HEK293 (cell line): Measurements from ENCODE around the gene THUMPD2.

Source experiments
- CTCF ChIA-PET: fragments of 350-600 bp; formaldehyde crosslinking; extraction: SDS; loops from one replicate; lab custom pipeline; 2021; ENCODE audit warnings: antibody characterized with exemption; lab: Yijun Ruan, JAX
- POLR2A ChIA-PET: fragments of 300-600 bp; formaldehyde crosslinking; extraction: SDS; loops from one replicate; lab custom pipeline; 2020; ENCODE audit warnings: antibody characterized with exemption, inconsistent platforms; lab: Yijun Ruan, JAX
- H3K27ac ChIP-seq: fragments of 200-500 bp; sonication (Bioruptor generic); 2 replicates; pipeline ENCODE4 v1.5.1; 2014; ENCODE audit warnings: low read depth, low read length, control low read depth, inconsistent platforms; ENCODE audit errors: extremely low read depth
- H3K36me3 ChIP-seq, 2 experiments: fragments of 200-500 bp in 1 of 2; sonication (Bioruptor generic) in 1 of 2; 1 replicate in 1 of 2; 2 replicates in 1 of 2; pipeline ENCODE4 v1.5.1; 2014 to 2017; ENCODE audit warnings: inconsistent platforms in 2 of 2, low read length in 2 of 2; ENCODE audit not compliant: control insufficient read depth in 2 of 2, insufficient read depth in 1 of 2
- H3K4me1 ChIP-seq: fragments of 200-500 bp; sonication (Bioruptor generic); 2 replicates; pipeline ENCODE4 v1.5.1; 2014; ENCODE audit warnings: mild to moderate bottlenecking, low read length, inconsistent platforms; ENCODE audit not compliant: control insufficient read depth, insufficient read depth
- H3K4me3 ChIP-seq: 2 replicates; pipeline ENCODE4 v1.5.1; 2011; ENCODE audit warnings: low read depth, mild to moderate bottlenecking, control low read depth, low read length, moderate library complexity
- H3K9me3 ChIP-seq: fragments of 200-500 bp; sonication (Bioruptor generic); 2 replicates; pipeline ENCODE4 v1.5.1; 2014; ENCODE audit warnings: low read depth, low read length, inconsistent platforms; ENCODE audit not compliant: control insufficient read depth, insufficient read depth
- OSR2 ChIP-seq: fragments of 450-650 bp; formaldehyde crosslinking; IDR thresholded peaks from 2 replicates; pipeline ENCODE4 v1.5.1; 2016; ENCODE audit warnings: missing biosample characterization, missing genetic modification characterization
- REPIN1 ChIP-seq: fragments of 450-650 bp; formaldehyde crosslinking; IDR thresholded peaks from 2 replicates; pipeline ENCODE4 v1.5.1; 2017; ENCODE audit warnings: missing biosample characterization, missing genetic modification characterization, low read depth
- SETDB1 ChIP-seq: IDR thresholded peaks from one replicate; pipeline ENCODE4 v1.6.1; 2017; ENCODE audit warnings: mild to moderate bottlenecking, low read length, moderate library complexity, mixed read lengths; ENCODE audit not compliant: insufficient read length
- ZBTB17 ChIP-seq: fragments of 450-650 bp; formaldehyde crosslinking; IDR thresholded peaks from 2 replicates; pipeline ENCODE4 v1.5.1; 2016; ENCODE audit warnings: missing biosample characterization, missing genetic modification characterization
- ZEB2 ChIP-seq: fragments of 450-650 bp; formaldehyde crosslinking; IDR thresholded peaks from 2 replicates; pipeline ENCODE4 v1.5.1; 2016; ENCODE audit warnings: missing biosample characterization, missing genetic modification characterization
- ZNF16 ChIP-seq: fragments of 450-650 bp; formaldehyde crosslinking; IDR thresholded peaks from 2 replicates; pipeline ENCODE4 v1.5.1; 2016; ENCODE audit warnings: low read depth, missing biosample characterization, missing genetic modification characterization
- ZNF350 ChIP-seq: fragments of 450-650 bp; formaldehyde crosslinking; IDR thresholded peaks from 2 replicates; pipeline ENCODE4 v1.5.0; 2017; ENCODE audit warnings: missing biosample characterization, mild to moderate bottlenecking, missing genetic modification characterization
- ZNF394 ChIP-seq: fragments of 450-650 bp; formaldehyde crosslinking; IDR thresholded peaks from 2 replicates; pipeline ENCODE4 v1.5.1; 2016; ENCODE audit warnings: missing biosample characterization, missing genetic modification characterization, mild to moderate bottlenecking, moderate library complexity, borderline replicate concordance
- ZNF621 ChIP-seq: fragments of 450-650 bp; formaldehyde crosslinking; IDR thresholded peaks from 2 replicates; pipeline ENCODE4 v1.5.1; 2017; ENCODE audit warnings: missing biosample characterization, missing genetic modification characterization
- ZNF670 ChIP-seq: fragments of 450-650 bp; formaldehyde crosslinking; IDR thresholded peaks from 2 replicates; pipeline ENCODE4 v1.5.1; 2016; ENCODE audit warnings: missing biosample characterization, missing genetic modification characterization, low read depth
- TF ChIP-seq, protein P1 (sequence below): fragments of 450-650 bp; formaldehyde crosslinking; IDR thresholded peaks from 2 replicates; pipeline ENCODE4 v1.5.1; 2017; ENCODE audit warnings: missing biosample characterization, mild to moderate bottlenecking, missing genetic modification characterization, moderate library complexity
- TF ChIP-seq, protein P2 (sequence below): fragments of 450-650 bp; formaldehyde crosslinking; IDR thresholded peaks from 2 replicates; pipeline ENCODE4 v1.5.1; 2016; ENCODE audit warnings: missing biosample characterization, missing genetic modification characterization
- TF ChIP-seq, protein P3 (sequence below): fragments of 450-650 bp; formaldehyde crosslinking; IDR thresholded peaks from 2 replicates; pipeline ENCODE4 v1.5.1; 2016; ENCODE audit warnings: missing biosample characterization, missing genetic modification characterization
- TF ChIP-seq, protein P4 (sequence below): fragments of 450-650 bp; formaldehyde crosslinking; IDR thresholded peaks from 2 replicates; pipeline ENCODE4 v1.5.1; 2016; ENCODE audit warnings: missing biosample characterization, missing genetic modification characterization
- TF ChIP-seq, protein P5 (sequence below): fragments of 450-650 bp; formaldehyde crosslinking; IDR thresholded peaks from 2 replicates; pipeline ENCODE4 v1.5.1; 2016; ENCODE audit warnings: missing biosample characterization, missing genetic modification characterization
- TF ChIP-seq, protein P6 (sequence below): fragments of 450-650 bp; formaldehyde crosslinking; IDR thresholded peaks from 2 replicates; pipeline ENCODE4 v1.5.1; 2017; ENCODE audit warnings: missing biosample characterization, missing genetic modification characterization

Gene THUMPD2

DNA sequence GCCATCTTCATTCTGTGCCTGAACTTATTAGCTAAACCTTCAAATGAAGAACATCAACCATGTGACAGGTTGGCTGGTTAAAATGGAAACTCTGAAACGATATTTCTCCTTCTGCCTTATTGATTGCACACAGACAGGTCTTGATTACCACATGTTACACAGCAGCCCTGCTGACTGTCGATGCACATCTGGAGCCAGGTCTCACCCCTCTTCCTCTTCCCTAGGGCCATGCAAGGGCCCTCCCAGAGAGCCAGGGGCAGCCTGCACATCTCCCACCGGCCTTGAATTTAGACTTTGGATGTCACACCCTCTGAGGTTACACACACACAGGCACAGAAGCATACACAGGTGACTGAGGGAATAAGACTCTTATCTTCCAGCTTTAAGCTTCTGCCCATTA, 68.3 kb downstream of the THUMPD2 start:
- TF ChIP-seq, protein P1, sequence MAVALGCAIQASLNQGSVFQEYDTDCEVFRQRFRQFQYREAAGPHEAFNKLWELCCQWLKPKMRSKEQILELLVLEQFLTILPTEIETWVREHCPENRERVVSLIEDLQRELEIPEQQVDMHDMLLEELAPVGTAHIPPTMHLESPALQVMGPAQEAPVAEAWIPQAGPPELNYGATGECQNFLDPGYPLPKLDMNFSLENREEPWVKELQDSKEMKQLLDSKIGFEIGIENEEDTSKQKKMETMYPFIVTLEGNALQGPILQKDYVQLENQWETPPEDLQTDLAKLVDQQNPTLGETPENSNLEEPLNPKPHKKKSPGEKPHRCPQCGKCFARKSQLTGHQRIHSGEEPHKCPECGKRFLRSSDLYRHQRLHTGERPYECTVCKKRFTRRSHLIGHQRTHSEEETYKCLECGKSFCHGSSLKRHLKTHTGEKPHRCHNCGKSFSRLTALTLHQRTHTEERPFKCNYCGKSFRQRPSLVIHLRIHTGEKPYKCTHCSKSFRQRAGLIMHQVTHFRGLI = no peak
- TF ChIP-seq ZNF394 (tag by site-specific recombination) = no peak
- CTCF ChIA-PET = no interaction called here
- H3K9me3 ChIP-seq = no peaks in the 10 kb centered on the region
- H3K4me3 ChIP-seq = no peak overlapping the region
- no peaks in the 10 kb centered on the region for H3K4me1 ChIP-seq
- no peaks in the 10 kb centered on the region for H3K36me3 ChIP-seq
- POLR2A ChIA-PET = no interaction called here
- no peak overlapping the region for H3K27ac ChIP-seq

DNA sequence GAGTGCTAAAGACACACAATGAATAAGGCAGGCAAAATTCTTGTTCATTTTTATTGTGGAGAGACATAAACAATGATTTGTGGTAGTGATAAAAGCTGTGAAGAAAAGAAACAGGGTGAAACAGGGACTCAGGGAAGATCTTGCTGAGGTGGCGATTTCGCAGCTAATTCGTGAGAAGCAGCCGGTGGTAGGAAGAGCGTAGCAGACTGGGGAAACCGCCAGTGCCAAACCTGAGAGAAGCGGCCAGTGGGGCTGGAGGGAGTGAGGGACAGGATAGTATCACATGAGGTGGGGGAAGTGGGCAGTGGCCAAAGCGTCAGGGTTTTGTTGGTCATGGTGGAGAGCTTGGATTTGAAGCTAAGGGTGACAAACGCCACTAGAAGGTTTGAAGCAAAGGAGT, 71.1 kb downstream of the THUMPD2 start:
- Histone ChIP-seq H3K4me3 (no peak overlapping the region), H3K9me3 (no peaks in the 10 kb centered on the region), H3K4me1 (no peaks in the 10 kb centered on the region), H3K27ac (no peak overlapping the region)
- CTCF ChIA-PET = interaction anchor here (0.8 kb wide), 1 partner anchor 10 kb away, joined by 3 read pairs; no protein-coding TSS in a partner anchor
- POLR2A ChIA-PET = no interaction called here
- TF ChIP-seq OSR2 (tag by site-specific recombination) (no peak), ZEB2 (no peak), REPIN1 (tag by site-specific recombination) (no peak), ZNF350 (tag by site-specific recombination) (no peak), SETDB1 (no peak), ZNF670 (no peak), ZNF621 (tag by site-specific recombination) (no peak), ZNF16 (tag by site-specific recombination) (no peak), ZBTB17 (tag by site-specific recombination) (no peak)
- TF ChIP-seq, protein P2, sequence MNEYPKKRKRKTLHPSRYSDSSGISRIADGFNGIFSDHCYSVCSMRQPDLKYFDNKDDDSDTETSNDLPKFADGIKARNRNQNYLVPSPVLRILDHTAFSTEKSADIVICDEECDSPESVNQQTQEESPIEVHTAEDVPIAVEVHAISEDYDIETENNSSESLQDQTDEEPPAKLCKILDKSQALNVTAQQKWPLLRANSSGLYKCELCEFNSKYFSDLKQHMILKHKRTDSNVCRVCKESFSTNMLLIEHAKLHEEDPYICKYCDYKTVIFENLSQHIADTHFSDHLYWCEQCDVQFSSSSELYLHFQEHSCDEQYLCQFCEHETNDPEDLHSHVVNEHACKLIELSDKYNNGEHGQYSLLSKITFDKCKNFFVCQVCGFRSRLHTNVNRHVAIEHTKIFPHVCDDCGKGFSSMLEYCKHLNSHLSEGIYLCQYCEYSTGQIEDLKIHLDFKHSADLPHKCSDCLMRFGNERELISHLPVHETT = no peak
- TF ChIP-seq, protein P3, sequence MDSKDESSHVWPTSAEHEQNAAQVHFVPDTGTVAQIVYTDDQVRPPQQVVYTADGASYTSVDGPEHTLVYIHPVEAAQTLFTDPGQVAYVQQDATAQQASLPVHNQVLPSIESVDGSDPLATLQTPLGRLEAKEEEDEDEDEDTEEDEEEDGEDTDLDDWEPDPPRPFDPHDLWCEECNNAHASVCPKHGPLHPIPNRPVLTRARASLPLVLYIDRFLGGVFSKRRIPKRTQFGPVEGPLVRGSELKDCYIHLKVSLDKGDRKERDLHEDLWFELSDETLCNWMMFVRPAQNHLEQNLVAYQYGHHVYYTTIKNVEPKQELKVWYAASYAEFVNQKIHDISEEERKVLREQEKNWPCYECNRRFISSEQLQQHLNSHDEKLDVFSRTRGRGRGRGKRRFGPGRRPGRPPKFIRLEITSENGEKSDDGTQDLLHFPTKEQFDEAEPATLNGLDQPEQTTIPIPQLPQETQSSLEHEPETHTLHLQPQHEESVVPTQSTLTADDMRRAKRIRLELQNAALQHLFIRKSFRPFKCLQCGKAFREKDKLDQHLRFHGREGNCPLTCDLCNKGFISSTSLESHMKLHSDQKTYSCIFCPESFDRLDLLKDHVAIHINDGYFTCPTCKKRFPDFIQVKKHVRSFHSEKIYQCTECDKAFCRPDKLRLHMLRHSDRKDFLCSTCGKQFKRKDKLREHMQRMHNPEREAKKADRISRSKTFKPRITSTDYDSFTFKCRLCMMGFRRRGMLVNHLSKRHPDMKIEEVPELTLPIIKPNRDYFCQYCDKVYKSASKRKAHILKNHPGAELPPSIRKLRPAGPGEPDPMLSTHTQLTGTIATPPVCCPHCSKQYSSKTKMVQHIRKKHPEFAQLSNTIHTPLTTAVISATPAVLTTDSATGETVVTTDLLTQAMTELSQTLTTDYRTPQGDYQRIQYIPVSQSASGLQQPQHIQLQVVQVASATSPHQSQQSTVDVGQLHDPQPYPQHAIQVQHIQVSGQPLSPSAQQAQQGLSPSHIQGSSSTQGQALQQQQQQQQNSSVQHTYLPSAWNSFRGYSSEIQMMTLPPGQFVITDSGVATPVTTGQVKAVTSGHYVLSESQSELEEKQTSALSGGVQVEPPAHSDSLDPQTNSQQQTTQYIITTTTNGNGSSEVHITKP (tag by site-specific recombination) = no peak
- TF ChIP-seq, protein P4, sequence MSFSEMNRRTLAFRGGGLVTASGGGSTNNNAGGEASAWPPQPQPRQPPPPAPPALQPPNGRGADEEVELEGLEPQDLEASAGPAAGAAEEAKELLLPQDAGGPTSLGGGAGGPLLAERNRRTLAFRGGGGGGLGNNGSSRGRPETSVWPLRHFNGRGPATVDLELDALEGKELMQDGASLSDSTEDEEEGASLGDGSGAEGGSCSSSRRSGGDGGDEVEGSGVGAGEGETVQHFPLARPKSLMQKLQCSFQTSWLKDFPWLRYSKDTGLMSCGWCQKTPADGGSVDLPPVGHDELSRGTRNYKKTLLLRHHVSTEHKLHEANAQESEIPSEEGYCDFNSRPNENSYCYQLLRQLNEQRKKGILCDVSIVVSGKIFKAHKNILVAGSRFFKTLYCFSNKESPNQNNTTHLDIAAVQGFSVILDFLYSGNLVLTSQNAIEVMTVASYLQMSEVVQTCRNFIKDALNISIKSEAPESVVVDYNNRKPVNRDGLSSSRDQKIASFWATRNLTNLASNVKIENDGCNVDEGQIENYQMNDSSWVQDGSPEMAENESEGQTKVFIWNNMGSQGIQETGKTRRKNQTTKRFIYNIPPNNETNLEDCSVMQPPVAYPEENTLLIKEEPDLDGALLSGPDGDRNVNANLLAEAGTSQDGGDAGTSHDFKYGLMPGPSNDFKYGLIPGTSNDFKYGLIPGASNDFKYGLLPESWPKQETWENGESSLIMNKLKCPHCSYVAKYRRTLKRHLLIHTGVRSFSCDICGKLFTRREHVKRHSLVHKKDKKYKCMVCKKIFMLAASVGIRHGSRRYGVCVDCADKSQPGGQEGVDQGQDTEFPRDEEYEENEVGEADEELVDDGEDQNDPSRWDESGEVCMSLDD (tag by site-specific recombination) = no peak
- TF ChIP-seq, protein P5, sequence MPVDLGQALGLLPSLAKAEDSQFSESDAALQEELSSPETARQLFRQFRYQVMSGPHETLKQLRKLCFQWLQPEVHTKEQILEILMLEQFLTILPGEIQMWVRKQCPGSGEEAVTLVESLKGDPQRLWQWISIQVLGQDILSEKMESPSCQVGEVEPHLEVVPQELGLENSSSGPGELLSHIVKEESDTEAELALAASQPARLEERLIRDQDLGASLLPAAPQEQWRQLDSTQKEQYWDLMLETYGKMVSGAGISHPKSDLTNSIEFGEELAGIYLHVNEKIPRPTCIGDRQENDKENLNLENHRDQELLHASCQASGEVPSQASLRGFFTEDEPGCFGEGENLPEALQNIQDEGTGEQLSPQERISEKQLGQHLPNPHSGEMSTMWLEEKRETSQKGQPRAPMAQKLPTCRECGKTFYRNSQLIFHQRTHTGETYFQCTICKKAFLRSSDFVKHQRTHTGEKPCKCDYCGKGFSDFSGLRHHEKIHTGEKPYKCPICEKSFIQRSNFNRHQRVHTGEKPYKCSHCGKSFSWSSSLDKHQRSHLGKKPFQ (tag by site-specific recombination) = no peak
- TF ChIP-seq, protein P6, sequence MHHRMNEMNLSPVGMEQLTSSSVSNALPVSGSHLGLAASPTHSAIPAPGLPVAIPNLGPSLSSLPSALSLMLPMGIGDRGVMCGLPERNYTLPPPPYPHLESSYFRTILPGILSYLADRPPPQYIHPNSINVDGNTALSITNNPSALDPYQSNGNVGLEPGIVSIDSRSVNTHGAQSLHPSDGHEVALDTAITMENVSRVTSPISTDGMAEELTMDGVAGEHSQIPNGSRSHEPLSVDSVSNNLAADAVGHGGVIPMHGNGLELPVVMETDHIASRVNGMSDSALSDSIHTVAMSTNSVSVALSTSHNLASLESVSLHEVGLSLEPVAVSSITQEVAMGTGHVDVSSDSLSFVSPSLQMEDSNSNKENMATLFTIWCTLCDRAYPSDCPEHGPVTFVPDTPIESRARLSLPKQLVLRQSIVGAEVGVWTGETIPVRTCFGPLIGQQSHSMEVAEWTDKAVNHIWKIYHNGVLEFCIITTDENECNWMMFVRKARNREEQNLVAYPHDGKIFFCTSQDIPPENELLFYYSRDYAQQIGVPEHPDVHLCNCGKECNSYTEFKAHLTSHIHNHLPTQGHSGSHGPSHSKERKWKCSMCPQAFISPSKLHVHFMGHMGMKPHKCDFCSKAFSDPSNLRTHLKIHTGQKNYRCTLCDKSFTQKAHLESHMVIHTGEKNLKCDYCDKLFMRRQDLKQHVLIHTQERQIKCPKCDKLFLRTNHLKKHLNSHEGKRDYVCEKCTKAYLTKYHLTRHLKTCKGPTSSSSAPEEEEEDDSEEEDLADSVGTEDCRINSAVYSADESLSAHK = no peak
- TF ChIP-seq, all 188 proteins: peak for 0
- H3K36me3 ChIP-seq = no peaks in the 10 kb centered on the region
